SK-N-SH treated with all-trans-retinoic acid at 6 μM for 48 hours (cell line): ENCODE measurements around the gene DAB2IP.

Experiments
- ARNTL ChIP-seq: fragments of 450-650 bp; formaldehyde crosslinking; IDR thresholded peaks from 2 replicates; pipeline ENCODE4 v1.5.0; 2020; ENCODE audit warnings: low read depth, mild to moderate bottlenecking, moderate library complexity, borderline replicate concordance
- CSDC2 ChIP-seq: fragments of 250-450 bp; sonication (Bioruptor Pico); IDR thresholded peaks from 2 replicates; pipeline ENCODE4 v1.5.0; 2020; ENCODE audit warnings: mild to moderate bottlenecking, moderate library complexity
- ISL1 ChIP-seq: fragments of 250-450 bp; sonication (Bioruptor Pico); IDR thresholded peaks from 2 replicates; pipeline ENCODE4 v2.1.2; 2022; ENCODE audit warnings: mild to moderate bottlenecking, moderate library complexity
- ZNF565 ChIP-seq: fragments of 450-650 bp; formaldehyde crosslinking; conservative IDR thresholded peaks from 2 replicates; pipeline ENCODE4 v1.5.0; 2020; ENCODE audit warnings: low read depth, mild to moderate bottlenecking, moderate library complexity

DNA sequence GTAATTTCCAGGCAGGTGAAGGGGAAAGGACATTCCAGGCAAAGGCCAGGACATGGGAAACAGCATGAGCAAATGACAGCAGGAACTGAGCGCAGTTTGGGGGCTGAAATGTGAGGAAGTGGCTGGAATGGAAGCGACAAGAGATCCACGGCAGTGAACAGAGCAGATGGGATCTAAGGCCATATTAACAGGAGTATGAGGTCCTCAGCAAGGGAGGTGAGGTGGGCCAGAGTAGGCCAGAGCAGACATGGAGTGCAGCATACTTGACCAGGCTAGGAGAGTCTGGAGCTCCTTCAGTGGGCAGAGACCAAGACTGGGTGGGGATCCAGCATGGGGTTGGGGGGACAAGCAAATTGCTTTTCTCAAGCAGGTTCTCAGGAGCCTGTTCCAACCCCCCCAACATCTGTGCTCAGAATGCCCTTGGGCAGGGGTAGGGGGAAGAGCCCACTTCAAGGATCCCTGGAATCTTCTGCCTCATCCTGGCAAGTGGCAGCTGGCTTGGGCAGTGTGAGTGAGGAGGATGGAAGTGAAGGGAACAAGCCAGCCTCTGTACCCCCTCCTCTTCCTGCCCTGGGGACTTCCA lies 34.5 kb downstream of the DAB2IP start:
- TF ChIP-seq ARNTL (CRISPR knock-in tag) (no peak), CSDC2 (CRISPR knock-in tag) (no peak), ZNF565 (CRISPR knock-in tag) (no peak), ISL1 (CRISPR knock-in tag) (no peak)
